Activated CD4-positive, alpha-beta memory T cell treated with anti-CD3 and anti-CD28 coated beads, Interleukin-2, amount 10 ng/mL, durations not matched to agents 7 days and 5 days (primary cell): ENCODE data around the gene UGT8. TPM values are rescaled to one million over a fixed set of nuclear protein-coding genes. Genes with fewer than 3 reads are reported as not detected.
"Not testable (repeated sequence)": the region's sequence is repeated elsewhere in the genome, so short reads cannot be mapped to it uniquely, and the experiment has no call there.

Experiments
- CTCF ChIA-PET: fragments of 350-600 bp; sonication (Branson Sonifier 250); formaldehyde crosslinking; loops from one replicate; lab custom pipeline; 2021; ENCODE audit warnings: antibody characterized with exemption, inconsistent platforms; lab: Charles Lee
- POLR2A ChIA-PET: fragments of 350-600 bp; sonication (Branson Sonifier 250); formaldehyde crosslinking; loops from one replicate; lab custom pipeline; 2021; ENCODE audit warnings: antibody characterized with exemption; lab: Charles Lee
- DNase-seq: peaks from one replicate; pipeline ENCODE4 v3.0.0-alpha.2; 2020
- H3K27ac Mint-ChIP-seq: one replicate; pipeline ENCODE4 v1.8.0; 2021; ENCODE audit warnings: mild to moderate bottlenecking, mixed read lengths
- H3K27me3 Mint-ChIP-seq: one replicate; pipeline ENCODE4 v1.8.0; 2021; ENCODE audit warnings: mixed read lengths
- H3K36me3 Mint-ChIP-seq: one replicate; pipeline ENCODE4 v1.8.0; 2021; ENCODE audit warnings: low read depth, mixed read lengths
- H3K4me1 Mint-ChIP-seq: one replicate; pipeline ENCODE4 v1.8.0; 2021; ENCODE audit warnings: mixed read lengths
- H3K4me3 Mint-ChIP-seq: one replicate; pipeline ENCODE4 v1.8.0; 2021; ENCODE audit warnings: mild to moderate bottlenecking, mixed read lengths
- H3K9me3 Mint-ChIP-seq: one replicate; pipeline ENCODE4 v1.8.0; 2021; ENCODE audit warnings: mixed read lengths
- total RNA-seq, 2 experiments: library from RNA; stranded (reverse); gene quantifications; one replicate each; pipeline ENCODE4 v1.2.3, GENCODE V29; 2021

Gene UGT8
- total RNA-seq, 2 experiments from 2014 or later, result 0.25 TPM

GRCh38 chr4:114597410-114598115 is 1.0 kb upstream of the UGT8 start:
- H3K36me3 Mint-ChIP-seq, result no peaks in the 10 kb centered on the region
- DNase-seq, result no peak
- peaks cover 10% of the 10 kb centered on the region for H3K4me1 Mint-ChIP-seq
- no peaks in the 10 kb centered on the region for H3K9me3 Mint-ChIP-seq
- H3K27me3 Mint-ChIP-seq, result peaks cover 29% of the 10 kb centered on the region
- ChIA-PET CTCF (no interaction called here), POLR2A (no interaction called here)
- no peak overlapping the region for H3K27ac Mint-ChIP-seq
- H3K4me3 Mint-ChIP-seq, result no peak overlapping the region

GRCh38 chr4:114599231-114599902 is 760 bp downstream of the UGT8 start:
- H3K4me1 Mint-ChIP-seq, result peaks cover 10% of the 10 kb centered on the region
- peak overlapping the region; percentile 43 for H3K4me3 Mint-ChIP-seq
- POLR2A ChIA-PET, result no interaction called here
- H3K36me3 Mint-ChIP-seq, result no peaks in the 10 kb centered on the region
- no peak for DNase-seq
- CTCF ChIA-PET, result no interaction called here
- peaks cover 29% of the 10 kb centered on the region for H3K27me3 Mint-ChIP-seq
- H3K9me3 Mint-ChIP-seq, result no peaks in the 10 kb centered on the region
- H3K27ac Mint-ChIP-seq, result no peak overlapping the region

GRCh38 chr4:114599903-114600552 is 1.4 kb downstream of the UGT8 start:
- Mint-ChIP-seq H3K27me3 (peaks cover 29% of the 10 kb centered on the region), H3K27ac (no peak overlapping the region), H3K36me3 (no peaks in the 10 kb centered on the region), H3K9me3 (no peaks in the 10 kb centered on the region), H3K4me3 (peak overlapping the region; percentile 43), H3K4me1 (peaks cover 10% of the 10 kb centered on the region)
- CTCF ChIA-PET, result no interaction called here
- POLR2A ChIA-PET, result no interaction called here
- DNase-seq, result no peak

- Mint-ChIP-seq H3K27me3 (peaks cover 29% of the 10 kb centered on the region), H3K9me3 (no peaks in the 10 kb centered on the region), H3K36me3 (no peaks in the 10 kb centered on the region), H3K27ac (no peak overlapping the region), H3K4me1 (peaks cover 10% of the 10 kb centered on the region), H3K4me3 (no peak overlapping the region)
- no peak for DNase-seq
- ChIA-PET POLR2A (no interaction called here), CTCF (no interaction called here)
These were observed 2.1 kb downstream of the UGT8 start for GRCh38 chr4:114600672-114601071.

- Mint-ChIP-seq H3K4me3 (no peak overlapping the region), H3K36me3 (no peaks in the 10 kb centered on the region), H3K9me3 (no peaks in the 10 kb centered on the region), H3K27ac (no peak overlapping the region), H3K4me1 (peaks cover 10% of the 10 kb centered on the region), H3K27me3 (peaks cover 29% of the 10 kb centered on the region)
- DNase-seq, result no peak
- CTCF ChIA-PET, result no interaction called here
- POLR2A ChIA-PET, result no interaction called here
These were observed 2.9 kb downstream of the UGT8 start for GRCh38 chr4:114601304-114602052.

GRCh38 chr4:114603497-114603896 is 4.9 kb downstream of the UGT8 start:
- DNase-seq, result no peak
- POLR2A ChIA-PET, result no interaction called here
- Mint-ChIP-seq H3K36me3 (no peaks in the 10 kb centered on the region), H3K4me1 (peaks cover 7% of the 10 kb centered on the region), H3K27me3 (peaks cover 22% of the 10 kb centered on the region), H3K9me3 (no peaks in the 10 kb centered on the region), H3K4me3 (no peak overlapping the region), H3K27ac (no peak overlapping the region)
- CTCF ChIA-PET, result no interaction called here

GRCh38 chr4:114606245-114606644 is 7.6 kb downstream of the UGT8 start:
- Mint-ChIP-seq H3K36me3 (no peaks in the 10 kb centered on the region), H3K27me3 (no peaks in the 10 kb centered on the region), H3K9me3 (no peaks in the 10 kb centered on the region), H3K4me3 (no peak overlapping the region), H3K4me1 (no peaks in the 10 kb centered on the region), H3K27ac (no peak overlapping the region)
- ChIA-PET POLR2A (no interaction called here), CTCF (no interaction called here)
- DNase-seq, result no peak

GRCh38 chr4:114607056-114607455 is 8.4 kb downstream of the UGT8 start:
- H3K4me3 Mint-ChIP-seq, result no peak overlapping the region
- H3K36me3 Mint-ChIP-seq, result no peaks in the 10 kb centered on the region
- no peaks in the 10 kb centered on the region for H3K9me3 Mint-ChIP-seq
- ChIA-PET POLR2A (no interaction called here), CTCF (no interaction called here)
- H3K27me3 Mint-ChIP-seq, result no peaks in the 10 kb centered on the region
- DNase-seq, result no peak
- no peaks in the 10 kb centered on the region for H3K4me1 Mint-ChIP-seq
- no peak overlapping the region for H3K27ac Mint-ChIP-seq

- CTCF ChIA-PET, result no interaction called here
- Mint-ChIP-seq H3K27ac (no peak overlapping the region), H3K27me3 (no peaks in the 10 kb centered on the region), H3K4me1 (no peaks in the 10 kb centered on the region), H3K4me3 (no peak overlapping the region), H3K9me3 (no peaks in the 10 kb centered on the region), H3K36me3 (no peaks in the 10 kb centered on the region)
- POLR2A ChIA-PET, result no interaction called here
- DNase-seq, result no peak
These were observed 15.0 kb downstream of the UGT8 start for GRCh38 chr4:114613560-114613959.

- CTCF ChIA-PET, result interaction anchor here (0.7 kb wide), 1 partner anchor 86 kb away, joined by 5 read pairs; no protein-coding TSS in a partner anchor
- Mint-ChIP-seq H3K27ac (no peak overlapping the region), H3K4me1 (no peaks in the 10 kb centered on the region), H3K4me3 (no peak overlapping the region), H3K9me3 (no peaks in the 10 kb centered on the region), H3K36me3 (no peaks in the 10 kb centered on the region), H3K27me3 (no peaks in the 10 kb centered on the region)
- no peak for DNase-seq
- POLR2A ChIA-PET, result no interaction called here
These were observed 16.8 kb downstream of the UGT8 start for GRCh38 chr4:114615435-114615834.

GRCh38 chr4:114616036-114616435 is 17.4 kb downstream of the UGT8 start:
- CTCF ChIA-PET, H3K9me3 Mint-ChIP-seq, H3K4me3 Mint-ChIP-seq, H3K27me3 Mint-ChIP-seq, H3K27ac Mint-ChIP-seq, DNase-seq, POLR2A ChIA-PET, H3K36me3 Mint-ChIP-seq, H3K4me1 Mint-ChIP-seq: not testable (repeated sequence)

- DNase-seq, result no peak
- Mint-ChIP-seq H3K27me3 (no peaks in the 10 kb centered on the region), H3K27ac (no peak overlapping the region), H3K36me3 (no peaks in the 10 kb centered on the region), H3K4me3 (no peak overlapping the region), H3K4me1 (no peaks in the 10 kb centered on the region), H3K9me3 (no peaks in the 10 kb centered on the region)
- ChIA-PET POLR2A (no interaction called here), CTCF (no interaction called here)
These were observed 27.6 kb downstream of the UGT8 start for GRCh38 chr4:114626196-114626595.
